Measurements from ENCODE around the gene PPDPF.
A peak's percentile ranks its signal among the peaks of the same experiment; 100 is the strongest.

PPDPF gene

GRCh38 chr20:63538204-63539091, 17.9 kb downstream of the PPDPF start:
- Histone ChIP-seq H3K27ac (ENCODE audit: insufficient read depth, low read length, poor library complexity, severe bottlenecking) (peak overlapping the region; percentile 73), H3K4me1 (ENCODE audit: control insufficient read depth, insufficient read depth, low read length, poor library complexity, severe bottlenecking) (peaks cover 24% of the 10 kb centered on the region), H3K4me3 (ENCODE audit: insufficient read depth, low read depth, low read length, poor library complexity, severe bottlenecking) (no peak overlapping the region), H3K27me3 (replicated peaks; ENCODE audit: control insufficient read depth, insufficient read depth, low read length, poor library complexity, severe bottlenecking) (no peaks in the 10 kb centered on the region), H3K36me3 (ENCODE audit: control insufficient read depth, insufficient read depth, low read length) (no peaks in the 10 kb centered on the region), H3K9me3 (ENCODE audit: control insufficient read depth, low read length) (no peaks in the 10 kb centered on the region)
- DNase-seq, result peak; percentile 44 to 46 (median 46)

- Histone ChIP-seq H3K9me3 (ENCODE audit: control insufficient read depth, low read length) (no peaks in the 10 kb centered on the region), H3K27ac (ENCODE audit: insufficient read depth, low read length, poor library complexity, severe bottlenecking) (peak overlapping the region; percentile 73), H3K4me3 (ENCODE audit: insufficient read depth, low read depth, low read length, poor library complexity, severe bottlenecking) (no peak overlapping the region), H3K4me1 (ENCODE audit: control insufficient read depth, insufficient read depth, low read length, poor library complexity, severe bottlenecking) (peaks cover 24% of the 10 kb centered on the region), H3K36me3 (ENCODE audit: control insufficient read depth, insufficient read depth, low read length) (no peaks in the 10 kb centered on the region), H3K27me3 (replicated peaks; ENCODE audit: control insufficient read depth, insufficient read depth, low read length, poor library complexity, severe bottlenecking) (no peaks in the 10 kb centered on the region)
- DNase-seq, result no peak
Observed at GRCh38 chr20:63539092-63539430, 18.5 kb downstream of the PPDPF start.

GRCh38 chr20:63539441-63540370, 19.1 kb downstream of the PPDPF start:
- Histone ChIP-seq H3K27ac (ENCODE audit: insufficient read depth, low read length, poor library complexity, severe bottlenecking) (no peak overlapping the region), H3K36me3 (ENCODE audit: control insufficient read depth, insufficient read depth, low read length) (no peaks in the 10 kb centered on the region), H3K9me3 (ENCODE audit: control insufficient read depth, low read length) (no peaks in the 10 kb centered on the region), H3K4me3 (ENCODE audit: insufficient read depth, low read depth, low read length, poor library complexity, severe bottlenecking) (no peak overlapping the region), H3K4me1 (ENCODE audit: control insufficient read depth, insufficient read depth, low read length, poor library complexity, severe bottlenecking) (peaks cover 24% of the 10 kb centered on the region), H3K27me3 (replicated peaks; ENCODE audit: control insufficient read depth, insufficient read depth, low read length, poor library complexity, severe bottlenecking) (no peaks in the 10 kb centered on the region)
- DNase-seq, result no peak

GRCh38 chr20:63540417-63541186, 20.0 kb downstream of the PPDPF start:
- Histone ChIP-seq H3K4me3 (ENCODE audit: insufficient read depth, low read depth, low read length, poor library complexity, severe bottlenecking) (no peak overlapping the region), H3K36me3 (ENCODE audit: control insufficient read depth, insufficient read depth, low read length) (no peaks in the 10 kb centered on the region), H3K9me3 (ENCODE audit: control insufficient read depth, low read length) (no peaks in the 10 kb centered on the region), H3K27me3 (replicated peaks; ENCODE audit: control insufficient read depth, insufficient read depth, low read length, poor library complexity, severe bottlenecking) (no peaks in the 10 kb centered on the region), H3K27ac (ENCODE audit: insufficient read depth, low read length, poor library complexity, severe bottlenecking) (no peak overlapping the region), H3K4me1 (ENCODE audit: control insufficient read depth, insufficient read depth, low read length, poor library complexity, severe bottlenecking) (peaks cover 24% of the 10 kb centered on the region)
- no peak for DNase-seq

- Histone ChIP-seq H3K36me3 (ENCODE audit: control insufficient read depth, insufficient read depth, low read length) (no peaks in the 10 kb centered on the region), H3K4me3 (ENCODE audit: insufficient read depth, low read depth, low read length, poor library complexity, severe bottlenecking) (no peak overlapping the region), H3K27me3 (replicated peaks; ENCODE audit: control insufficient read depth, insufficient read depth, low read length, poor library complexity, severe bottlenecking) (no peaks in the 10 kb centered on the region), H3K27ac (ENCODE audit: insufficient read depth, low read length, poor library complexity, severe bottlenecking) (no peak overlapping the region), H3K9me3 (ENCODE audit: control insufficient read depth, low read length) (no peaks in the 10 kb centered on the region), H3K4me1 (ENCODE audit: control insufficient read depth, insufficient read depth, low read length, poor library complexity, severe bottlenecking) (peaks cover 24% of the 10 kb centered on the region)
- no peak for DNase-seq
Observed at GRCh38 chr20:63541371-63541770, 20.8 kb downstream of the PPDPF start.

- DNase-seq, result no peak
- Histone ChIP-seq H3K4me1 (ENCODE audit: control insufficient read depth, insufficient read depth, low read length, poor library complexity, severe bottlenecking) (peaks cover 19% of the 10 kb centered on the region), H3K4me3 (ENCODE audit: insufficient read depth, low read depth, low read length, poor library complexity, severe bottlenecking) (no peak overlapping the region), H3K36me3 (ENCODE audit: control insufficient read depth, insufficient read depth, low read length) (no peaks in the 10 kb centered on the region), H3K27ac (ENCODE audit: insufficient read depth, low read length, poor library complexity, severe bottlenecking) (no peak overlapping the region), H3K27me3 (replicated peaks; ENCODE audit: control insufficient read depth, insufficient read depth, low read length, poor library complexity, severe bottlenecking) (no peaks in the 10 kb centered on the region), H3K9me3 (ENCODE audit: control insufficient read depth, low read length) (no peaks in the 10 kb centered on the region)
Observed at GRCh38 chr20:63542031-63542559, 21.5 kb downstream of the PPDPF start.

GRCh38 chr20:63542696-63543095, 22.1 kb downstream of the PPDPF start:
- H3K27ac ChIP-seq (ENCODE audit: insufficient read depth, low read length, poor library complexity, severe bottlenecking), result no peak overlapping the region

GRCh38 chr20:63543131-63543530, 22.6 kb downstream of the PPDPF start:
- H3K9me3 ChIP-seq (ENCODE audit: control insufficient read depth, low read length), result no peaks in the 10 kb centered on the region
- no peak overlapping the region for H3K27ac ChIP-seq (ENCODE audit: insufficient read depth, low read length, poor library complexity, severe bottlenecking)
- H3K4me3 ChIP-seq (ENCODE audit: insufficient read depth, low read depth, low read length, poor library complexity, severe bottlenecking), result no peak overlapping the region
- DNase-seq, result no peak
- H3K36me3 ChIP-seq (ENCODE audit: control insufficient read depth, insufficient read depth, low read length), result no peaks in the 10 kb centered on the region
- H3K27me3 ChIP-seq (replicated peaks; ENCODE audit: control insufficient read depth, insufficient read depth, low read length, poor library complexity, severe bottlenecking), result no peaks in the 10 kb centered on the region
- H3K4me1 ChIP-seq (ENCODE audit: control insufficient read depth, insufficient read depth, low read length, poor library complexity, severe bottlenecking), result peaks cover 11% of the 10 kb centered on the region

More at GRCh38 chr20:63542696-63543095, 22.1 kb downstream of the PPDPF start:
- no peak for DNase-seq
- Histone ChIP-seq H3K4me3 (ENCODE audit: insufficient read depth, low read depth, low read length, poor library complexity, severe bottlenecking) (no peak overlapping the region), H3K27me3 (replicated peaks; ENCODE audit: control insufficient read depth, insufficient read depth, low read length, poor library complexity, severe bottlenecking) (no peaks in the 10 kb centered on the region), H3K4me1 (ENCODE audit: control insufficient read depth, insufficient read depth, low read length, poor library complexity, severe bottlenecking) (peaks cover 13% of the 10 kb centered on the region), H3K9me3 (ENCODE audit: control insufficient read depth, low read length) (no peaks in the 10 kb centered on the region), H3K36me3 (ENCODE audit: control insufficient read depth, insufficient read depth, low read length) (no peaks in the 10 kb centered on the region)

- no peaks in the 10 kb centered on the region for H3K9me3 ChIP-seq (ENCODE audit: control insufficient read depth, low read length)
- no peak overlapping the region for H3K27ac ChIP-seq (ENCODE audit: insufficient read depth, low read length, poor library complexity, severe bottlenecking)
- H3K36me3 ChIP-seq (ENCODE audit: control insufficient read depth, insufficient read depth, low read length), result no peaks in the 10 kb centered on the region
- DNase-seq, result no peak
- peaks cover 5% of the 10 kb centered on the region for H3K4me1 ChIP-seq (ENCODE audit: control insufficient read depth, insufficient read depth, low read length, poor library complexity, severe bottlenecking)
- H3K4me3 ChIP-seq (ENCODE audit: insufficient read depth, low read depth, low read length, poor library complexity, severe bottlenecking), result no peak overlapping the region
- no peaks in the 10 kb centered on the region for H3K27me3 ChIP-seq (replicated peaks; ENCODE audit: control insufficient read depth, insufficient read depth, low read length, poor library complexity, severe bottlenecking)
Observed at GRCh38 chr20:63543733-63544132, 23.2 kb downstream of the PPDPF start.

All from effector memory CD4-positive, alpha-beta T cell (primary cell).